GM19455 (cell line): ENCODE results near the gene MKKS.
"Not testable (repeated sequence)": the region's sequence is repeated elsewhere in the genome, so short reads cannot be mapped to it uniquely, and the experiment has no call there.

Experiments
- ATAC-seq: cut with Tn5 transposase; IDR thresholded peaks from one replicate; pipeline ENCODE4 v1.9.1; 2021; ENCODE audit not compliant: unreplicated experiment

Gene MKKS

DNA sequence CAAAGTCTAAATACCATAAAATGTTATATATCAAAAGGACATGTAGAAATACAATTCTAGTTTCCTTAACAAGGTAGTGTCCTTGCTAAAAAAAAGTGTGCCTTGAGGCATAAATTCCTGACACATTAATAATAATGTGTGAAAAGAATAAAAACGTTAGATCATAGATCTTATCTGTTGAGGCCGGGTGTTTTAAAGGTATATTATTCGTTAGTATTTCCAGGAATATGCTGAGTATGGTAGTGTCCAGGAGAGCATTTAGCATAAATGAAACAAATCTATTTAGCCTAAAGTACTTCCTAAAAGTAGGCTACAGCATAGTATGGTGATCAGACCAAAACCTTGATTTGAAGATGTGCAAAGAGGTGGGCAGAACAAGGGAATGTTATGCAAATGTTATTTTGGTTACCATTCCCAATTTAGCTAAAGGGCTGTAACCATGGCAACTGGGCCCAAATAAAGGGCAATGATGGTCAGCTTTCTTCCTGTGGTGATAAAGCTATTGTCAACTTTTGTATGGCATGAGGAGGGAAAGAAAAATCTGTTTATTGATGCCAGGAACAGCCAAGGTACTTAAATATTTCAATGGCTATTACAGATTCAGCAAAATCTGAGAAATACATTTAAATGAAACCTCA, 18.9 kb downstream of the MKKS start:
- ATAC-seq: no peak

DNA sequence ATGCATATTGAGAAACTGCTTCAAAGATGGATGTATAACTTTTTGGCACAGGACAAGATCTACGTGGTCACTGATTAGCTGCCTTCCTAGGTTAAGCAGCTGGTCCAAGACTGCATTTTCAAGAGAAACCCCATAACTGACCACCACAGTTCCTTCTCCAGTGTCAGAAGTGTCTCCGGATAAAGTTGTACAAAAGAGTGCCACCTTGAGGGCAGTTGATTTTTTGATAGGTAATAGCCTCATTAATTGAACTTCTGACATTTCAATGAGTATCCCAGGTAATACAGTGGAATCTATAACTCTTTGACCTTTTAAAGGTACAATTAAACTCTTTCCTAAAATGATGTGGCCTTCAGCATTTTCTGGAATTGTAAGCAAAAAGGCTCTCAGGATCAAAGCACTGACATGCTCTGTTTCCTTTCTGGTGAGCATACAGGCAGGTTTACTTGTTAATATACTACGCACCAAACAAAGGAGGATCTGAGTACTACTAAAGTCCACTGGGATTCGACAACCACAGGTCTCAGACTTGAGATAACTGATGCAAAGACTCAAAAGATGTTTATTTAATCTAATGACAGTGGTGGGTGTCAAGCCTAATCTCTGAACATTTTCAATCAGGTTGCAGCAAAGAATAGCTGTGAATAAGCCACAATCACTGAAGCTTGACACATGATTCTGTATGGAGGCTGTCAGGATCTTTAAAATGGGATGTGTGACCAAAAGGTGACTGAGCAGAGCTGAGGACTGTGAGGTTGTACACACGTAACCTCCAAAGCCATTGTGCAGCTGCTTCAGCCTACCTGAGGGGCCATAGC, 21.2 kb downstream of the MKKS start:
- ATAC-seq: no peak

DNA sequence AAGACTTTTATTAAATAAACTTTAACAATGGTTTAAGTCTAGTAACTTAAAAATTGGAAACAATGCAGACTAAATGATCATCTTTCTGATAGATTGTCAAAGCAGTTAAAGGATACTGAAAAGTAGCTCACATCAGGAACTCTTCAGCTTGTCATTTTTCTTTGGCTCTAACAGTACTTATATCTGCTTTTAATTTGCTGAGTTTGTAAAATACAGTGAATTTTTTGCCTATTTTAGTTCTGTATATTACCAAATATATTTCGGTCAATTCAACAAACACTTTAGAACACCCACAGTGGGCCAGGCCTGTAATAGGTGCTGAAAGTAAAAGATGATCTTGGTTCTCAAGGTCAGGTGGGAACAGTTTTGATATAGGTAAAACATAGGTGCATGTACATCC, 22.3 kb downstream of the MKKS start:
- ATAC-seq: no peak

DNA sequence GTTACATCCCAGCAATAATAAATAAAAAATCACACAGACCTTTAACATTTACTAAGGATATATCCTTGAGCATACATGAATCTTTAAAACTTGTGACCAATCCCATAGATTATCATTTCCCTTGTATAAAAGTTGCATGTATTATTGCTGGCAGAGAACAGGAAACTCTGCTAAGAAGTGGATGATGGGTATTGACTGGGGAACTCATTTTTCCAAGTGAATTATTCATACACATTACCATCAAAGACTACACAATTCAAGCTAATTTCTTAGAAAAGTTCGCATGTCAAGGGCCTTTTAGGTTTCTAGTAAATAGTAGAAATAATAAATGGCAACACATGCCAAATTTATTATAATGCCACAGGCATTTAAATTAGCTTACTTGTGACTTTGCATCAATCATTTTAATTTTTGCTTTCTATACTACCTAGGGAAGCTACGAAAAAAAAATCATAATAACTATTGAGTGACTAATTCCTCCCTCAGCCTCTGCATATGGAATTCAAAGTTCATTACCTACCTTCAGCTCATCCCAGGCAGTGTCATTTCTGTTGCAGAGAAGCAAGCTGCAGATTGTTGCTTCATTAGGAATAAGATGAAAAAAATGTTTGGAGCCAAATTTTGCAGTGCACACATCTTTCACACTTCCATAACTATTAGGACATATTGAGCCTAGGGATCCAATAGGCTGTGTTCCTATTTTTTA, 25.8 kb downstream of the MKKS start:
- ATAC-seq: no peak

DNA sequence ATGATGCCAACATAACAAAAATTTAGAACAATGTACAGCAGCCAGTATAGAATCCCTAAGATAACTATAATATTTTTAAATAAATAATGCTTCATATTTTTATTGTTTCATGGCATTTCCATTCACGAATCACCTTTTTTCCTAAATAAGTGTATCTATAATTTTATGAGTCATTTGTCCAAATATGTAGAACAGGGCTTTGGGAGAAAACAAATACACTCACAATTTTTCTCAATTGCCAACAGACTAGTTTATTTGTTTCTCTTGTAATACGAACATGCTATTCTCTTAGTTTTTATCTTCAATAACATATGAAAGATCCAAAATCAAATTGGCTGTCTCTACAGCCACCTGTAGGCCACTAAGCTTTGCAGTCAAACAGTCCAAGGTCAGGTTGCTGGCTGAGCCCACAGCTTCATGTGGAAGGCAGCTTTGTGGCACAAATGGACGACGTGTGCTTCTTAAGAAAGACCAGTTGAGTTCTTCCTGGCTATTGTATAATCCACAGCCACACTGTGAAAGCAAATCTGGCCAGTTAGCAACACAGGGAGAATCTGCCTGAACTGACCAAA, 29.0 kb downstream of the MKKS start:
- no peak for ATAC-seq

DNA sequence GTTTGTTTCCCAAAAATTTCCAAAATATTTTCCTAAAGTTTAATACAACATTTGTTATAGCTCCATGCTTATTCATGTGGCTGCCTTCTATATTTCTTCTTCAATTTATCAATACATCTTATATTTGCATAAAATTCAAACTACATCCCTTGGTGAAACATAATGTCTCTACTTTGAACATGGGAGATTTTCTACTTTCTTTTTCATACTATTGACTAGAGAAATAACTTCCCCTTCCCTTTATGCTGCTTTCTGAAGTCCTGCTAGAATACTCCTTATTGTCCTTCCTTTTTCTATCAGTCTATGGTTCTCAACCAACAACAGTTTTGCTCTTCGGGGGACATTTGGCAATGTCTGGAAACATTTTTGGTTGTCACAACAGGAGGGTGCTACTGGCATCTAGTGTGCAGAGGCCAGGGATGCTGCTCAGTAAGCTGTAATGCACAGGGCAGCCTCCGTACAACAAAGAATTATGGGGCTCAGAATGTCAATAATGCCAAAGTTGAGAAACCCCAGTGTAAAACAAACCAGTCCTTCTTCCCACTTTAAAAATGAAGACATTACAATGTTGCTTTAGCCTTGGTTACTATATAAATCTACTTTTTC, 29.9 kb downstream of the MKKS start:
- ATAC-seq: no peak

DNA sequence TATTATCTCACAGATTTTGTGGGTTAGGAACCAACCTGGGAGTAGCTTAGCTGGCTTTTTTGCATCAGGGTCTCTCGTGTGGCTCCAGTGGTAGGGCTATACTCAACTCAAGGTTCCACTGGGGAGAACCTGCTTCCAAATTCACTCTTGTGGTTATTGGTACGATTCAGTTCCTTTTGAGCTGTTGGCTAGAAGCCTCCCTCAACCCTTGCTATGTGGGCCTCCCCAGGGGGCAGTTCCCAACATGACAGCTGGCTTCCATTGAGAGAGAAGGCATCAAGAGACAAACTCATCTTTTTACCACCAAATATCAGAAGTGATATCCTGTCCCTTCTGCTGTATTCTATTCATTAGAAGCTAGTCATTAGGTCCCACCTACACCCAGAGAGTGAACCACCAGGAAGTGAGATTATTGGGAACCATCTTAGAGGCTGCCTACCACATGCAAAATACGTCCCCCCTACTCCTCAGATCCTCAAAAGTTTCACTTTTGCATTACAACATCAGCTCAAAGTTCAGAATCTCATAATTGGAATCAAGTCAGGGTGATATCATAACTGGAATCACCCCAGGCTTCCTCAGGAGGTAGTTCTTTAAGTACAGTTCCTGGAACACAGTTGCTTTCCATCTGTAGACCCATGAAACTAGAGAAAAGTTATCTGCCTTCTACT, 30.9 kb downstream of the MKKS start:
- no peak for ATAC-seq

DNA sequence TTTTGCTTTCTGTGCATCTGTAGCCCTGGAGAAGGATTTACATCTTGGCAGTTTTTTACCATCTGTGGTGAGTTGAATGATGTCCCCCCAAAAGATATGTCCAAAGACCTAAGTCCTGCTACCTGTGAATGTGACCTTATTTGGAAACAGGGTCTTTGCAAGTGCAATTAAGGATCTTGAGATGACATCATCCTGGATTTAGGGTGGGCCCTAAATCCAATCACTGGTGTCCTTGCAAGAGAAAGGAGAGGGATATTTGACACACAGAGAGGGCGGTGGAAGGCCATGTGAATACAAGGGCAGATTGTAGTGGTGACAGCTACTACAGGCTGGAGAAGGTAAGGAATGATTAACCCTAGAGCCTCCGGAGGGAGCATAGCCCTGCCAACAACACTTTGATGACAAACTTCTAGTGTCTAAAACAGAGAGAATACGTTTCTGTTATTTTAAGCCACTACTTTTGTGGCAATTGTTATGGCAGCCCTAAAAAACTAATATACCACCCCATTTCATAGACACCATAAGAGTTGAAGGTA, 35.1 kb downstream of the MKKS start:
- no peak for ATAC-seq

DNA sequence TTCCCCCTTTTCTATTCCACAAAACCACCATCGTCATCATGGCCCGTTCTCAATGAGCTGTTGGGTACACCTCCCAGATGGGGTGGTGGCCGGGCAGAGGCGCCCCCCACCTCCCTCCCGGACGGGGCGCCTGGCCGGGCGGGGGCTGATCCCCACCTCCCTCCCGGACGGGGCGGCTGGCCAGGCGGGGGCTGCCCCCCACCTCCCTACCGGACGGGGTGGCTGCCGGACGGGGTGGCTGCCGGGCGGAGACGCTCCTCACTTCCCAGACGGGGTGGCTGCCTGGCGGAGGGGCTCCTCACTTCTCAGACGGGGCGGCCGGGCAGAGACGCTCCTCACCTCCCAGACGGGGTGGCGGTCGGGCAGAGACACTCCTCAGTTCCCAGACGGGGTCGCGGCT, 39.3 kb downstream of the MKKS start:
- ATAC-seq: not testable (repeated sequence)

DNA sequence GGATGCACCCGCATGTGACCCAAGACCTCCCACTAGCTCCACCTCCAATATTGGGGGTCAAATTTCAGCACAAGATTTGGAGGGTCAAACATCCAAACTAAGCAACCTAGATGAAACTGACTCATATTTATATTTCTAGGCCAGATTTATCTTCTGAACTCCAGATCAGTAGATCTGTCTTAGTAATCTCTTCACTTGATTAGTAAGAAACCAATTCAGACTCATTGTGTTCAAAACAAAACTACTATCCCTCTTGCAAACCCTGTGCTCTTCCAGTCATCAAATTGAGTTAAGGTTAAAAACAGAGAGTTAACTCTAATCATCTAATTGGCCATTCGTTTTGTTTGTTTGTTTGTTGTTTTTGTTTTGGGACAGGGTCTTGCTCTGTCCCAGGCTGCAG, 43.3 kb downstream of the MKKS start:
- ATAC-seq: no peak

DNA sequence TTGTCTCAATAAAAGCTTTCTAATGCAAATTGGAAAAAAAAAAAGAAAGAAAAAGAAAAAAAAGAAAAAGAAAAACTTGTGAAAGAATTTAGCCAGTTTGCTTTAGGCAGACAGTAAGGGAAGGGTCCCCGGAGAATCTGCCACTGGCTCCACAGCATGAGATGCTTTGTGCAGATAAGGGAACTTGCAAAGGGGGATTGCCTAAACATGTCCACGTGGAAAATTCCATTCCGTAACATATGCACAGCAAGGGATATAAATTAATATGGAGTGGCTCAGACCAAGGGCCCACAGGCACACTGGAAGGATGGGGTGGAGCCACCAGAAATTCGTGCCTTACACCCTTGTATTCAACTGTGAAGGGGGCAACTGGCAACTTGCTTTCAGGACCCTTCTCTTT, 45.4 kb downstream of the MKKS start:
- ATAC-seq: no peak

DNA sequence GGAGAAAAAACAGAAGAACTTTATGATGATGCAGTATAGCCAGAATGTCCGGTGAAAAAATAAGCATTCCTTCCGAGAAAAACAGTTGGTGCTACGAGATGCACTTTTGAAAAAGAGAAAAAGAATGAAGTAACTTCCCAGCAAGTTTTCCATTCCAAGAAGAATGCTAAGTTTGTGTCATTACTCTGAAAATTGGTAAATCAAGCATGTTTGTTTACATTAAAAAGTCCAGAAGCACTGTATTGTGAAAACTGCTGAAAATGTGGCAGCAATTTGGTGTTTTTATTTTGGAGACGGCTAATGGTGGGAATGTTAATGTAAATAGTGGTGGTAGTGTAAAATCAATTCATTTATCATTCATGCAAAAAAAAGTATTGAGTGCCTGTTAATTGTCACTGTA, 46.3 kb downstream of the MKKS start:
- no peak for ATAC-seq

DNA sequence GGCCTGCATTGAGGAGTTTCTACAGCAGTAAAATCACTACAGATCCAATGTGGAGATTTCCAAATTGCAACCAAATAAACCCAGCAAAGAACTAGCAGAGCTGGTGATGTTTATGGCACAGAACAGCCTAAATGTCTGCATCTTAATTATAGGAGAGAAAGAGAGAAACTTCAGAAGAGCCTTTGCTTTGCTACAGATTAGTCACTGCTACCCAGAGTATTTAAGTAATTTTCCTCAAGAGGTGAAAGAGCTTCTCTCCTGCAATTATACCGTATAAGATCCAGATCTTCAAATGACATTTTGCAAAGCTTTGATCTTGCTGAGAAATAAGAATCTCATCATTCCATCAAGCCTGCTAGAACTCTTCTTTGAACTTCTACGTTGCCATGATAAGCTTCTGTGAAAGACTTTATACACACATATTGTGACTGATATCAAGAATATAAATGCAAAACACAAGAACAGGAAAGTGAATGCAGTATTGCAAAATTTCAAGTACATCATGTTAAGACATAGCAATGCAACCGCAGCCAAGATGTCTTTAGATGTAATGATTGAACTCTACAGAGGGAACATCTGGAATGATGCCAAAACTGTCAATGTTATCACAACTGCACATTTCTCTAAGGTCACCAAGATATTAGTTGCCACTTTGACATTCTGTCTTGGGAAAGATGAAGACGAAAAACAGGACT, 48.0 kb downstream of the MKKS start:
- no peak for ATAC-seq

DNA sequence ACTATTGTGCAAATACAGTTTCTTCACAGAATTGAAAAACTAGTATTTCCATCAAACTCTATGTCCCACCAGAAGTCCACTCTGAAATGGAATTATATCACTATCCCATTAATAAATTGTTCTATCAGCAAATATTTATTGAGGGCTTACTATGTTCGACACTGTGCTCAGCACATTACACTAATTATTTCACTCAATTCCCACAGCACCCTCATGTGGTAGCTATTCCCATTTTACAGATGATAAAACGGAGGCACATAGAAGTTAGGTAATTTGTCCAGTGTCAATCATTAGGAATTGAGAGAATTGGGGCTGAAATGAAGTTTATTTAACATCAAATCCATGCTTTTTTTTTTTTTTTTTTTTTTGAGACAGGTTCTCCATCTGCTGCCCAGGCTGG, 52.5 kb downstream of the MKKS start:
- no peak for ATAC-seq

DNA sequence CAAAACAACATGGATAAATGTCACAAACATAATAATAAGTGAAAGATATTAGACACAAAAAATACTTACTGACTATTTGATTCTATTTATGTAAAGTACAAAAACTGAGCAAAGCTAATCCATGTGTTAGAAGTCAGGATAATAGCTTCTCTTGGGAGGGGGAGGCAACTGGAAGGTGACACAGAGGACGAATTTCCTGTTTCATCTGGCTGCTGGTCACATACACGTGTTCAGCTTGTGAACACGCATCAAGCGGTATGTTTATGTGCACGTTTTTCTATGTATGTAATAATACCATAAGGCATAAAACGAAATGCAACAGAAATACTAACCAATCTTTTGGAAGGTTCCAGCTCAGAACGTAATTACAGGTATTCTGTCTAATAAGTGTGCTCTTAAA, 54.3 kb downstream of the MKKS start:
- ATAC-seq: no peak

DNA sequence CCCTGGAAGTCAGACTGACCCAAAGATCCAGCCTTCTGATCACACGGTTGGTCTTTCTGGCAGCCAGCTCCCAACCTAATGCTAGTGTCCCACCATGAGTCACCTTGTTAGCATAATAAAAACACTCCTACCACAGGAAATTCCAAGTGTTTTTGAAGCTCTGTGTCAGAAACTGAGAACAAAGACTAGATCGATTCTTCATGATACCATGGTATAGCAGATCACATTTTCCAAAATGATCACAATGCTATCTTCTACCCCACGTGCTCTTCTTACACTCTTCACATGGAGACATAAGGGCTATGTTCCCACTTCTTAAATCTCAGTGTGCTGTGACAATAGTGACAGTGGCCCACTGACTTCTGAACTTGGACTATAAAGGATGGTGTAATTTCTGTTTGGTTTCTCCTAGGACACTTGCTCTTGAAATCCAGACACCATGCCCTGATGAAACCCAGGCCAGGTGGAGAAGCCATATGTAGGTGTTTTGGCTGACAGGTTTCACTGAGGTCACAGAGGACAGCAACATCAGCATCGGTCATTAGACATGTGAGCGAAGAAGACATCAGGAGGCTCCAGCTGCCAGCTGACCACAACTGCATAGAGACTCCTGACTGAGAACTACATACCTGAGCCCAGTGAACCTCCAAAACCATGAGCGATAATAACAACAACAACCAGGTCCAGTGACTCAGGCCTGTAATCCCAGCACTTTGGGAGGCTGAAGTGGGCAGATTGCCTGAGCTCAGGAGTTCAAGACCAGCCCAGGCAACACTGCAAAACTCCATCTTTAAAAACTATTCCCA, 57.5 kb downstream of the MKKS start:
- ATAC-seq: no peak

DNA sequence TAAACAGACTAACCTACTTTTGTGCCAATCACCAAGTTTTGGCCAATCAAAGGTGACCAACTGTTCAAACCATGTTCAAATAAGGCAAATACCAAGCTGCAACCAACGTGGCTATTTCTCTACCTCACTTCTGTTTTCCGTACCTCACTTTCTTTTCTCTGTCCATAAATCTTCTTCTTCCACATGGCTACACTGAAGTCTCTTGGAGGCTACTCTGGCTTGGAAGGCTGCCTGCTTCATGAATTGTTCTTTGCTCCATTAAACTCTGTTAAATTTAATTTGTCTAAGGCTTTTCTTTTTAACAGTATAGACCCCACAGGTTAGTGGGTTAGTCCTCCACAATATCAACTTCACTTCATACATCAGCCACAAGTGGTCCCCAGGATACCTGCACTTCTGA, 58.8 kb downstream of the MKKS start:
- no peak for ATAC-seq

DNA sequence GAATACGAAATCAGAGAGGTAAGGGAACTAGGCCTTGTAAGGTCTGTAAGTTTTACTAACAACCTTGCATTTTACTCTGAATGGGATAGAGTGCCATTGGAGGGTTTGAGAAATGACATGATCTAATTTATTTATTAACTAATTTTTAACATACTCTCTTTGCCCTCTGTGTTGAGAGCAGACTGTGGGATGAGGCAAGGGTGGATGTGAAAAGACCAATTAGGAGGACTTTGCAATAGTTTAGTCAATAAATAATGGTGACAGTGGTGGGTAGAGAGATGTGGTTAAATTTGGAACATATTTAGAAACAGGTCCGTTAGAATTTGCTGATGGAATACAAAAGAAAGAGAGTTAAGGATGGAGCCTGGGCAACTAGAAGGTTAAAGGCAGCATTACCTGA, 60.0 kb downstream of the MKKS start:
- no peak for ATAC-seq

DNA sequence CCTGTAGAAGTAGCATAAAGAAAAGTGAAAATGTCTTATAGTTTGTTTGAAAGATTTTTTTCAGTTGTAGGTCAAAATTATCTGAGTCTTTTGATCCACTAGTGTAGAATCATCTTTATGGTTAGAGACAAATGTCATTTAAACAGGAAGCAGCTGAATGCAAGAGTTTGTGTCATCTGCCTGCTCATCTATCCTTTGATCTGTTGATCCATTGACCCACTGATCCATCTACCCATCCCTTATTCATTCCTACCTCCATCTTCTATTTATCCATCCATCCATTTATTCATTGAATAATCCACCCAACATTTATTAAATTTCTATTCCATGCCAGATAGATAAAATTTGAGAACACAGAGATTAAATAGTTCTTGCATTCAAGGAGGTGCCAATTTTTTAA, 62.6 kb downstream of the MKKS start:
- no peak for ATAC-seq
